ENCODE results near the gene CYB5D1.

DNA sequence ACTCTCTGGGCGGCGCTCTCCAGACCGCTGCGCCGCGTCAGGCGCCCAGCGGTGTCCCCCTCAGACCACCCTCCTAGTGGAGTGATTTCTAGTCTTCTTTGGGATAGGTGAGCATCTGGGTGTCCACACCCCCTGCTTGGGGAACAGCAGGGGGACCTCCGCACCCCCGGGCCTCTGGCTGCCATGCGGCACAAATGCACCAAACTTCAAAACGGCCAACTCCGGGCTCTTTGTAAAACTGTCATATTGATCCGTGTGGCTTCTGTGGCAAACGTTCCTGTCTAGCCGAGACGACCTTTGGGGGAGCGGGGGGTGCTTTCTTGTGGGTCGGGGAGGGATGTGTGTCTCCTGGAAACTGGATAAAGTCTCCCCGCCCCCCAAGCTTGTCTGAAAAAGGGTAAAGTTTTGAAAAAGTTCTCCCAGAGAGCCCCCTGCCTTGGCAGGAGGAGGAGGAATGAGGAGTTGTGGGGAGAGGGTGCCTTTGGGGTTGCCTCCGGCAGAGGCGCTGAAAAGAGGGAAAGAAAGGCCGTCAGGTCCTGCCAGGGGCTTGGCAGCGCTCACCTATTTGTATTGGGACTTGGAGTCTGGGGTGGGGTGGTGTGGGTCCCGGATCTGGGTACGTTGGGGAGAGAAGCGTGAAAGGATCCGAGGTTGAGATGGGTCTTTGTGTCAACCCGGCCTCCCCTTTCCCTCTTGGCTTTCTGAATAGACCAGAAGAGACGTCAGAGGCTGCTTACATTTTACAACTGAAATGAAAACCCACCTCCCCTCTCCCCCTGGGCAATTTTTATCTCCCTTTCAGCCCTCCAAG lies 28.6 kb downstream of the CYB5D1 start:
- peak; percentile 15 for TF ChIP-seq POLR2A (IDR thresholded peaks at IDR 0.05)
- TF ChIP-seq CTCF (IDR thresholded peaks at IDR 0.05) = peak in 1 of 4 experiments; percentile 15
- peak; percentile 5 for TF ChIP-seq POLR2AphosphoS5 (IDR thresholded peaks at IDR 0.05)

Measured in prostate gland (tissue), 2 donors.